ENCODE results near the gene MCRIP1.

The MCRIP1 gene

DNA sequence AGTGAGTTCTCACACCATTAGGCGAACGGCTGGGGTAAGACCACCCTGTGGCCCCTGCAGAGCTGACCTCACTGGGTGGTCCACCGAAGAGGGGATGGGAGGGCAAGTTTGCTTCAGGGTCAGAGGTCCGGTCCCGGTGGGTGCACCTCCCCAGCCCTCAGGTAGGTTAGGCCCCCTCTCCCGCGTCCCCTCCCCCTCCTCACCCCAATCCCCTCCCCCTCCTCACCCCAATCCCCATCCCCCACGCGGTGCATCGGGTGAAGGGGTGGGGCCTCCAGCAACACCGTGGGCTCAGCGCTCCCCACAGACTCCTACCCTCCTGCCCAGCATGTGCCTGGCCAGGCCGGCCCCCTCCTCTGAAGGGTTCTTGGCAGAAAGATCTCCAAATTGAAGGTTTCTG lies 13.4 kb downstream of the MCRIP1 start:
- TF ChIP-seq ZNF565 (CRISPR knock-in tag; conservative IDR thresholded peaks at IDR 0.05; ENCODE audit: low read depth) = no peak
- TF ChIP-seq RARB (CRISPR knock-in tag; IDR thresholded peaks at IDR 0.05) = no peak
- no peak for TF ChIP-seq ZNF70 (CRISPR knock-in tag; IDR thresholded peaks at IDR 0.05)
- TF ChIP-seq OSR1 (CRISPR knock-in tag; IDR thresholded peaks at IDR 0.05) = no peak
- TF ChIP-seq ZFP3 (CRISPR knock-in tag; IDR thresholded peaks at IDR 0.05) = no peak
- TF ChIP-seq, protein P1, sequence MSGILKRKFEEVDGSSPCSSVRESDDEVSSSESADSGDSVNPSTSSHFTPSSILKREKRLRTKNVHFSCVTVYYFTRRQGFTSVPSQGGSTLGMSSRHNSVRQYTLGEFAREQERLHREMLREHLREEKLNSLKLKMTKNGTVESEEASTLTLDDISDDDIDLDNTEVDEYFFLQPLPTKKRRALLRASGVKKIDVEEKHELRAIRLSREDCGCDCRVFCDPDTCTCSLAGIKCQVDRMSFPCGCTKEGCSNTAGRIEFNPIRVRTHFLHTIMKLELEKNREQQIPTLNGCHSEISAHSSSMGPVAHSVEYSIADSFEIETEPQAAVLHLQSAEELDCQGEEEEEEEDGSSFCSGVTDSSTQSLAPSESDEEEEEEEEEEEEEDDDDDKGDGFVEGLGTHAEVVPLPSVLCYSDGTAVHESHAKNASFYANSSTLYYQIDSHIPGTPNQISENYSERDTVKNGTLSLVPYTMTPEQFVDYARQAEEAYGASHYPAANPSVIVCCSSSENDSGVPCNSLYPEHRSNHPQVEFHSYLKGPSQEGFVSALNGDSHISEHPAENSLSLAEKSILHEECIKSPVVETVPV (CRISPR knock-in tag; IDR thresholded peaks at IDR 0.05) = no peak
- no peak for ATAC-seq

DNA sequence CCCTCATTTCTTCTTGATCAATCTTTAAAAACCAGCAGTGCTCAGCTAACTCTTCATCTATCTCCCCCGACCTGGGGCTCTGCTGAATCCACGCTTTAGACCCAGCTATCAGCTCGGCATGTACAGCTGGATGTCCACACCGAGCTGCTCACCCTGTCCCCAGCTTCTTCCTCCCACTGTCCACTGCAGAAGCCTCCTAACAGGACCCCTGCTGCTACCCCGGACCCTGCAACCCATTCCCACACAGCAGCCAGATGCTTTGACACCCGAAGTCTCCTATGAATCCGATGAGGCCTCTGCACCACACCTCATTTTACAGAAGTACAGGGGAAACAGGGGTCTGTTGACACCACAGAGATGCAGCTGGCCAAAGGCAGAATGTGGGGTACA lies 15.3 kb downstream of the MCRIP1 start:
- ATAC-seq = peak; percentile 5; the same call in 2 of the 3 replicates
- no peak for TF ChIP-seq TCF4 (CRISPR knock-in tag; IDR thresholded peaks at IDR 0.05; ENCODE audit: borderline replicate concordance)
- TF ChIP-seq ZC3H10 (CRISPR knock-in tag; IDR thresholded peaks at IDR 0.05) = no peak
- TF ChIP-seq, protein P2, sequence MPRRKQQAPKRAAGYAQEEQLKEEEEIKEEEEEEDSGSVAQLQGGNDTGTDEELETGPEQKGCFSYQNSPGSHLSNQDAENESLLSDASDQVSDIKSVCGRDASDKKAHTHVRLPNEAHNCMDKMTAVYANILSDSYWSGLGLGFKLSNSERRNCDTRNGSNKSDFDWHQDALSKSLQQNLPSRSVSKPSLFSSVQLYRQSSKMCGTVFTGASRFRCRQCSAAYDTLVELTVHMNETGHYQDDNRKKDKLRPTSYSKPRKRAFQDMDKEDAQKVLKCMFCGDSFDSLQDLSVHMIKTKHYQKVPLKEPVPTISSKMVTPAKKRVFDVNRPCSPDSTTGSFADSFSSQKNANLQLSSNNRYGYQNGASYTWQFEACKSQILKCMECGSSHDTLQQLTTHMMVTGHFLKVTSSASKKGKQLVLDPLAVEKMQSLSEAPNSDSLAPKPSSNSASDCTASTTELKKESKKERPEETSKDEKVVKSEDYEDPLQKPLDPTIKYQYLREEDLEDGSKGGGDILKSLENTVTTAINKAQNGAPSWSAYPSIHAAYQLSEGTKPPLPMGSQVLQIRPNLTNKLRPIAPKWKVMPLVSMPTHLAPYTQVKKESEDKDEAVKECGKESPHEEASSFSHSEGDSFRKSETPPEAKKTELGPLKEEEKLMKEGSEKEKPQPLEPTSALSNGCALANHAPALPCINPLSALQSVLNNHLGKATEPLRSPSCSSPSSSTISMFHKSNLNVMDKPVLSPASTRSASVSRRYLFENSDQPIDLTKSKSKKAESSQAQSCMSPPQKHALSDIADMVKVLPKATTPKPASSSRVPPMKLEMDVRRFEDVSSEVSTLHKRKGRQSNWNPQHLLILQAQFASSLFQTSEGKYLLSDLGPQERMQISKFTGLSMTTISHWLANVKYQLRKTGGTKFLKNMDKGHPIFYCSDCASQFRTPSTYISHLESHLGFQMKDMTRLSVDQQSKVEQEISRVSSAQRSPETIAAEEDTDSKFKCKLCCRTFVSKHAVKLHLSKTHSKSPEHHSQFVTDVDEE (CRISPR knock-in tag; IDR thresholded peaks at IDR 0.05) = no peak
- no peak for TF ChIP-seq ZNF70 (CRISPR knock-in tag; IDR thresholded peaks at IDR 0.05)
- no peak for TF ChIP-seq RARB (CRISPR knock-in tag; IDR thresholded peaks at IDR 0.05)
- no peak for TF ChIP-seq ARNTL (CRISPR knock-in tag; IDR thresholded peaks at IDR 0.05; ENCODE audit: borderline replicate concordance, low read depth)
- no peak for TF ChIP-seq TOX (CRISPR knock-in tag; IDR thresholded peaks at IDR 0.05; ENCODE audit: borderline replicate concordance)

DNA sequence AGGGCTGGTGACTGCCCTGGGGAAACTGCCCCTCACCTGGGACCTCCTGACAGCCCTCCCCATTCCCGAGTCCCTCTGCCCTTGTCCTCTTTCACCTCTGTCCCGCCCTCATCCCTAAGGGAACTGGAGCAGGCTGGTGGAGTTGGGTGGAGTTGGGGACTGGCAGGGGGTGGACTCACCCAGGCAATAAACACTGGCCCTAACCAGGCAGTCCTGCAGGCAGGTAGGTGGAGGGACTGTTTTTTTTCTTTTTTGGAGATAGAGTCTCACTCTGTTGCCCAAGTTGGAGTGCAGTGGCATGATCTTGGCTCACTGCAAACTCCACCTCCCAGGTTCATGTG lies 17.5 kb downstream of the MCRIP1 start:
- no peak for ATAC-seq
- no peak for TF ChIP-seq TOX (CRISPR knock-in tag; IDR thresholded peaks at IDR 0.05; ENCODE audit: borderline replicate concordance)
- TF ChIP-seq ZFP3 (CRISPR knock-in tag; IDR thresholded peaks at IDR 0.05) = no peak
- no peak for TF ChIP-seq ISL1 (CRISPR knock-in tag; IDR thresholded peaks at IDR 0.05)
- TF ChIP-seq ZC3H10 (CRISPR knock-in tag; IDR thresholded peaks at IDR 0.05) = no peak
- TF ChIP-seq BACH2 (CRISPR knock-in tag; IDR thresholded peaks at IDR 0.05; ENCODE audit: borderline replicate concordance) = no peak
- TF ChIP-seq, protein P3, sequence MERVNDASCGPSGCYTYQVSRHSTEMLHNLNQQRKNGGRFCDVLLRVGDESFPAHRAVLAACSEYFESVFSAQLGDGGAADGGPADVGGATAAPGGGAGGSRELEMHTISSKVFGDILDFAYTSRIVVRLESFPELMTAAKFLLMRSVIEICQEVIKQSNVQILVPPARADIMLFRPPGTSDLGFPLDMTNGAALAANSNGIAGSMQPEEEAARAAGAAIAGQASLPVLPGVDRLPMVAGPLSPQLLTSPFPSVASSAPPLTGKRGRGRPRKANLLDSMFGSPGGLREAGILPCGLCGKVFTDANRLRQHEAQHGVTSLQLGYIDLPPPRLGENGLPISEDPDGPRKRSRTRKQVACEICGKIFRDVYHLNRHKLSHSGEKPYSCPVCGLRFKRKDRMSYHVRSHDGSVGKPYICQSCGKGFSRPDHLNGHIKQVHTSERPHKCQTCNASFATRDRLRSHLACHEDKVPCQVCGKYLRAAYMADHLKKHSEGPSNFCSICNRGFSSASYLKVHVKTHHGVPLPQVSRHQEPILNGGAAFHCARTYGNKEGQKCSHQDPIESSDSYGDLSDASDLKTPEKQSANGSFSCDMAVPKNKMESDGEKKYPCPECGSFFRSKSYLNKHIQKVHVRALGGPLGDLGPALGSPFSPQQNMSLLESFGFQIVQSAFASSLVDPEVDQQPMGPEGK (CRISPR knock-in tag; IDR thresholded peaks at IDR 0.05; ENCODE audit: borderline replicate concordance) = no peak
- no peak for TF ChIP-seq SNAI2 (CRISPR knock-in tag; IDR thresholded peaks at IDR 0.05)
- no peak for TF ChIP-seq ZNF565 (CRISPR knock-in tag; conservative IDR thresholded peaks at IDR 0.05; ENCODE audit: low read depth)
- no peak for TF ChIP-seq CSDC2 (CRISPR knock-in tag; IDR thresholded peaks at IDR 0.05)

DNA sequence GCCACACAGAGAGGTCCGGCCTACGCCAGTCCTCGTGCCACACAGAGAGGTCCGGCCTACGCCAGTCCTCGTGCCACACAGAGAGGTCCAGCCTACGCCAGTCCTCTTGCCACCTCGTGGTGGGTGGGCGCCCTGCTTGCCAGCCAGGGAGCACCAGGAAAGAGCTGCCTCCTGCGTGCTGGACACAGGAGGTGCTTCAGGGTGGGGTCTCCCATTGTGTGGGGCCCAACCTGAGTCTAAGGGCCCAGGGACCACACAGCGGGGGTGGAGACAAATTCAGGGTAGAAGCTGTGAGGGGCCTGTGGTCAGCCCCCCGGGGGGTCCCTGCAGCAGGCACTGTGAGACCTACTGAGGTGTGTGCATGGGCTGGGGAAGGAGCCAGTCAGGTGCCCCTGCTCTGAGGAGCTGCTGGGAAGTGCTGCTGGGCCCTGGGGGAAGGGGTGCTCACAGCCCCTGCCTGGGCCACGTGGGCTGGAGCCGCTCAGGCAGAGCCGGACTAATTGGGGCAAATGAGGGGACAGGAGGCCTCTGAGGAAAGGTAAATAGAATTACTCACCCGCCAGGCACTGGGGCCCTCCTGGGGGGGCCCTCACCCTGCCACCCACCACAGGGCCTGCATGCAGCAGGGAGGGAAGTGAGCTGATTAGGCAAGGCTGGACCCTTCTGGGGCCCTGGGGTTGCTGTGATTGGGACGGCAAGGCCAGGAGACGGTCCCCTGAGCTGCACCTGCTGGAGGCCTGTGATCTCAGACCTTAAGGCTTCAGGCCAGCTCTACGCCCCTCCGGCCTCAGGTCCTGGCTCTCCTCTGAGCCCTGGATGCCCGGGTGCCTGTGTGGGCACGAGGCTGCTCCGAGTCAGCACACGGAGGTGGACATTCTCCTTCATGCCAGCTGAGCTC lies 18.1 kb downstream of the MCRIP1 start:
- no peak for ATAC-seq
- no peak for TF ChIP-seq TCF4 (CRISPR knock-in tag; IDR thresholded peaks at IDR 0.05; ENCODE audit: borderline replicate concordance)
- no peak for TF ChIP-seq CSDC2 (CRISPR knock-in tag; IDR thresholded peaks at IDR 0.05)
- TF ChIP-seq GLIS3 (CRISPR knock-in tag; IDR thresholded peaks at IDR 0.05) = no peak
- TF ChIP-seq, protein P2 (CRISPR knock-in tag; IDR thresholded peaks at IDR 0.05) = no peak
- no peak for TF ChIP-seq ISL1 (CRISPR knock-in tag; IDR thresholded peaks at IDR 0.05)
- no peak for TF ChIP-seq ESRRG (CRISPR knock-in tag; IDR thresholded peaks at IDR 0.05)
- TF ChIP-seq ZC3H10 (CRISPR knock-in tag; IDR thresholded peaks at IDR 0.05) = no peak
- no peak for TF ChIP-seq SNAI2 (CRISPR knock-in tag; IDR thresholded peaks at IDR 0.05)
- no peak for TF ChIP-seq ARNTL (CRISPR knock-in tag; IDR thresholded peaks at IDR 0.05; ENCODE audit: borderline replicate concordance, low read depth)
